NCI-H345 (cell line): ENCODE data around the gene TDRD10.
A peak's percentile ranks its signal among the peaks of the same experiment; 100 is the strongest.
"Not testable (repeated sequence)": the region's sequence is repeated elsewhere in the genome, so short reads cannot be mapped to it uniquely, and the experiment has no call there.

ENCODE experiments used
- DNase-seq: peaks from one replicate; lab custom pipeline; 2025; lab: John Stamatoyannopoulos, UW

The TDRD10 gene

GRCh38 chr1:154479764-154480421 lies 22.1 kb upstream of the TDRD10 start:
- peak; percentile 92 for DNase-seq

DNA sequence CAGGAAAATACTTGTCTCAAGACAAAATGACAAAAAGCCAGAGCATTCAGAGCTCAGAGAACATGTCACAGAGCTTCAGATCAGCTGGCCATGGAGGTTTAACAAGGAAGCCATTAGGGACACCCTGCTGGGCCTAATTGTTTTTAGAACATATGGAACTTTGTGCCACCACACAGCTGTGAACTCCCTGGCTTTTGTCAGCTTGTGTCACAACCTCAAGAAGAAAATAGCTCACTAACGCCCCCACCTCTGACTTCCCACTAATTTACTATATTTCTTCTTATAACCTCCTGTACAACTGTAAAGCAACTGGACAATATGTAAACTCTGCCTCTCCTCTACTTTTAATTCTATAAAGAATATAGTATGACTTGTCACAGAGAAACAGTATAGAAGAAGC lies 21.0 kb upstream of the TDRD10 start:
- DNase-seq: no peak

GRCh38 chr1:154483941-154484803 lies 17.8 kb upstream of the TDRD10 start:
- no peak for DNase-seq

- no peak for DNase-seq
Measured at GRCh38 chr1:154485106-154485505, 16.9 kb upstream of the TDRD10 start.

DNA sequence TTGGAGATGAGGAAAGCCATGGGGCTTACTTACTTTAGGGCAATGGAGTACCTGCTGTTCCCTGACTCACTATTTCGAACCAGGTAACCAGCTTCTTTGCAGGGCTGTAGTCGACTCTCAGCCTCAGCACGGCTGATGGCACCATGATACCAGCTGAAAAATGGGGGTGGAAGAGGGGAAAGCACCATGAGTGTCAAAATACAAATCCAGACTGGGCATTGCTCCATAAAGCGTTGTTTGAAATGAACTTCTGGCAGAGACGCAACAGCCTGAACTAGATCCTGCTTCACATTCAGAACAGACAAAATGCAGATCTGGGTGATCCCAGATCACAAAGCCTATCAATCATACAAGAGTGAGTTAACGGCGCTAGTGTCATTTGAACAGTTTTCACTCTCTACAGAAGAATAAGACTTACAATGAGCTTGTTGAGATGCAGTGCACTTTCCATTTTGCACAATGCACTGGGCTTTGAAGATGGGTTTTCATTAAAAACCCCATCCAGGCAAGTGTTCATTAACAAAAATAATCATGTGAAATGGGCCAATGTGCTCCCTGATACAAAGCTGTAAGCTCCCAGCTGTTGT lies 16.0 kb upstream of the TDRD10 start:
- DNase-seq: no peak

- DNase-seq: not testable (repeated sequence)
Measured at GRCh38 chr1:154486756-154487155, 15.3 kb upstream of the TDRD10 start.

DNA sequence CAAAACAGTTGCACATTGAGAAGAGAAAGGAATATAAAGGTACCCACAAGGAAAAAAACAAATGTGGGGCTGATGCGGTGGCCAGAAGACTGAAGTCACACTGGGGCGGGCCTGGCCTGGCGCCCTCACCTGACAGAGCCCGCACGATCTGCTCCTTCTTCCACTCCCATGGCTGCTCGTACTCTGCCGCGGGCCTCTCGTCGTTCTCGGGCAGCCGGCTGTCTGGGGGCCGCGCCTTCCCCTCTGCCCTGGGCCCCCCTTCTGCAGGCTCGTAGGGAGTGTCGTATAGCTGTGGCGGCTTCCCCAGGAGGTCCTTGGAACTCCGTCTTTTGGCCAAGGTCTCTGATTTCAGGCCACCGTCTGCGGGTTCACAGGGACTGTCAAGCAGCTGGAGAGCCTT lies 13.1 kb upstream of the TDRD10 start:
- no peak for DNase-seq

DNA sequence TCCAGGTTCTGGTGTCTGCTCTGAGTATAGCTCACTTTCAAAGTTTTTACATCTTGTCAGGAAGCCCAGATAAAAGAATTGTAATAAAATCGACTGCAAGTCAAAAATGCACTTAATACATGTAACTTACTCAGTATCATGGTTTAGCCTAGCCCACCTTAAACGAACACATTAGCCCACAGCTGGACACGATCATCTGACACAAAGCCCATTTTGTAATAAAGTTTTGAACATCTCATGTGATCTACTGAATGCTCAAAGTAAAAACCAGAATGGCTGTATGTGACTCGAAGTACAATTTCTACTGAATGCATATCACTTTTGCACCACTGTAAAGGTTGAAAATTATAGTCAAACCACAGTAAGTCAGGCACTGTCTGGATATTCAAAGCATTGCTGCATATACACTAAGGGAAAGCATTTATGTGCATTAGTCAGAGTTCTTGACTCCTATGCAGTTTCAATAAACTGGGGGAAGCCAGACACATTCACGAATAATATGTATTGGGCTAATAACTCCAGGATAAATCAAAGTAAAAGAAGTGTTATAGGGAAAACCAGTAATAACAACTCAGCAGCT lies 12.2 kb upstream of the TDRD10 start:
- DNase-seq: no peak

GRCh38 chr1:154490317-154490716 lies 11.7 kb upstream of the TDRD10 start:
- DNase-seq: no peak

DNA sequence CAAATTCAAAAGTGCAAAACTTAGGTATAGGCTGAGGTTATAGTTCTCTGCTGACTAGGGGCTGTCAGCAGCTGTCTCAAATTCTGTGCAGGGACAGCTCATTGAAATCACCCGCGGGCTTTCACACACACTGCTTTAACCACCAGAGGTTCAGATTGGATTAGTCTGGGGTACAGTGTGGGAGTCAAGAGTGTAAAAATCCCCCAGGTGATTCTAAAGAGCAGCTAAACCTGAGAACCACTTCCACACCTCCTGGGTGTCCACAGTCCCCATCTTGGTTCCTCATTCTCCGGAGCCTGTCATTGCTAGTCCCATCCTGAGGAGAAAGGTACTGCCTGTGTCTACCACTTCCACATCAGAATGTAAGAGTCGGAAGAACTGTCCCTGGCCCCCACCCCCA lies 9.9 kb upstream of the TDRD10 start:
- no peak for DNase-seq

DNA sequence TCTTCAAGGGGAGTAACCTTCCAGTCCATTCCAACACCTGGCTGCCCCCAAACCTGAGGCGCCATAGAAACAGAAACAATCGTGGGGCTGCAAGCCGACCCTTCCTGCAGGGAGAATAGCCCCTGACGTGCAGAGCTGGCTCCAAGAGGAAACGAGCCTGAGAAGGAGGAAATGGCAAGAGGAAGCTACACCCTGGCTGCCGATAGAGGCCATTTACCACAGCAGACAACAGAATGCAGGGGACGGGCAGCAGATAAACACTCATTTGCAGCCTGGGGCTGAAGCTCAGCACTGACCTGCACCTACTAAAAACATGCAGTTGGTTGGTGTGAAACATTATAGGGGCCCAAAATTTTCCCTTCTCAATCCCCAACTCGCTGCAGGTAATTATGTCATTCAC lies 8.7 kb upstream of the TDRD10 start:
- DNase-seq: no peak

GRCh38 chr1:154495496-154496273 lies 6.3 kb upstream of the TDRD10 start:
- no peak for DNase-seq

GRCh38 chr1:154496383-154496782 lies 5.6 kb upstream of the TDRD10 start:
- no peak for DNase-seq

- no peak for DNase-seq
Measured at GRCh38 chr1:154497026-154497806, 4.8 kb upstream of the TDRD10 start.

DNA sequence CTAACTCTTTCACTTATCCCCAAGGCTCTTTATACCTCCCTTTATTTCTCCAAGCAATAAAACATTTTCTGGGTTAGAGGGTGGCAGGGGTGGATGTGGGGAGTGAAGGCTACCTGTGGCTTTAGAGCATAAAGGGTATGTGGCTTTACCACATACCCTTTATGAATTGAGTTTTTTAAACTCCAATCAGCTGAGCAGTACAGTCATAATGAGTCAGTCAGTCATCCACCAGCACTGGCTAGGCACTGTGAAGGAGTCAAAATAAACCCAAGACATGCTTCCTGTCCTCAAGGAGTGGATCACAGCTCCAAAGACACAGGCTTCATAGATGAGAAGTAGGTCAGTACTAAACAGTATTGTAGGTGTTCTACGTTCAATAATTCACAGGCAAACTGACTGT lies 2.6 kb upstream of the TDRD10 start:
- no peak for DNase-seq

- no peak for DNase-seq
Measured at GRCh38 chr1:154500533-154500932, 1.5 kb upstream of the TDRD10 start.

GRCh38 chr1:154501423-154502065 lies 475 bp upstream of the TDRD10 start:
- DNase-seq: no peak

- DNase-seq: no peak
Measured at GRCh38 chr1:154502744-154503115, 711 bp downstream of the TDRD10 start.

DNA sequence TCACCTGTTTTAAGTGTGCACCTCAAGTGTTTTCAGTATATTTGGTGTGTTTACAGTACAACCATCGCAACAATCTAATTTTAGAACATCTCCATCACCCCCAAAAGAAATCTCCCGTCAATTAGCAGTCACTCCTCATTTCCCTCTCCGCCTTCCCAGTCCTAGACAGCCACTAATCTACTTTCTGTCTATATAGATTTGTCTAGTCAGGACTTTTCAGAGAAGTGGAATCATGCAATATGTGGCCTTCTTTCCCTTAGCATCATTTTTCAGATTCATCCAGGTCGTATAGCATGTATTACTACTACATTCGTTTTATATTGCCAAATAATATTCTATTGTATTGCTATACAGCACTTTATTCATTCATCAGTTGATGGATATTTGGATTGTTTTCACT lies 1.9 kb downstream of the TDRD10 start:
- DNase-seq: no peak

GRCh38 chr1:154512760-154513159 lies 10.7 kb downstream of the TDRD10 start:
- no peak for DNase-seq

DNA sequence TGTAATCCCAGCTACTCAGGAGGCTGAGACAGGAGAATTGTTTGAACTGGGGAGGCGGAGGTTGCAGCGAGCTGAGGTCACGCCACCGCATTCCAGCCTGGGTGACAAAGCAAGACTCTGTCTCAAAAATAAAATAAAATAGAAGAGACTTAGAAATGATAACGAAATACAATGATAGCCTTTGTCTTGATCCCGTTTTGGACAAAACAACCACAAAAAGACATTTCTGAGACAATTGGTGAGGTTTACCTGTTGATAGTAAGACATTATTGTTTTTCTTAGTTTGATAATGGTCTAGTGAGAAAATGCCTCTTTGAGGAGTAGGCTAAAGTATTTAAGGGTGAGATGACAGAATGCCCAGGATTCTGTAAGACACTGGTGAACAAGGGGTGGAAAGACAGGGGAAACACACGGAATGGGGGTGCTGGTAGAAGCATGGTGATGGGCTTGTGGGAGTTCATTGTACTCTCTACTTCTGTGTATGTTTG lies 12.1 kb downstream of the TDRD10 start:
- no peak for DNase-seq
